ENCODE results near the gene C14orf39.

The C14orf39 gene

GRCh38 chr14:60515511-60516289, 29.8 kb upstream of the C14orf39 start:
- Histone ChIP-seq H3K4me1 (ENCODE audit: control insufficient read depth, insufficient read depth, low read length) (0 out of 2 replicates have a peak, but pooled peaks cover 3% of the 10 kb centered on the region), H3K4me3 (ENCODE audit: low read depth, low read length) (no peak overlapping the region), H3K27ac (ENCODE audit: extremely low read depth, low read depth, low read length) (no peak overlapping the region), H3K36me3 (ENCODE audit: control insufficient read depth in 2 of 2, insufficient read depth in 1 of 2, low read length in 2 of 2) (no peaks in the 10 kb centered on the region), H3K9me3 (ENCODE audit: control insufficient read depth, insufficient read depth, low read depth, low read length) (no peaks in the 10 kb centered on the region)
- ChIA-PET POLR2A (no interaction called here), CTCF (interaction anchor here (0.7 to 1.3 kb wide), 6 partner anchors 13 to 1503 kb away, joined by 3 to 5 read pairs (median 3); no protein-coding TSS in a partner anchor)
- TF ChIP-seq TRIM28 (IDR thresholded peaks at IDR 0.05; ENCODE audit: borderline replicate concordance, low read length), result no peak
- no peak for TF ChIP-seq ZBTB49 (tag by site-specific recombination; IDR thresholded peaks at IDR 0.05; ENCODE audit: low read depth)
- TF ChIP-seq ZNF280C (tag by site-specific recombination; IDR thresholded peaks at IDR 0.05), result no peak
- no peak for TF ChIP-seq EGR2 (tag by site-specific recombination; IDR thresholded peaks at IDR 0.05; ENCODE audit: low read depth)

GRCh38 chr14:60514741-60515491, 29.1 kb upstream of the C14orf39 start:
- CTCF ChIA-PET, result interaction anchor here (0.6 to 0.7 kb wide), 6 partner anchors 43 to 1648 kb away, joined by 3 to 4 read pairs (median 3); no protein-coding TSS in a partner anchor
- H3K27ac ChIP-seq (ENCODE audit: extremely low read depth, low read depth, low read length), result peak overlapping the region; percentile 39; the same call in 1 of the 2 replicates
- H3K4me1 ChIP-seq (ENCODE audit: control insufficient read depth, insufficient read depth, low read length), result 0 out of 2 replicates have a peak, but pooled peaks cover 3% of the 10 kb centered on the region
- POLR2A ChIA-PET, result no interaction called here
- no peaks in the 10 kb centered on the region for H3K9me3 ChIP-seq (ENCODE audit: control insufficient read depth, insufficient read depth, low read depth, low read length)
- no peaks in the 10 kb centered on the region for H3K36me3 ChIP-seq (ENCODE audit: control insufficient read depth in 2 of 2, insufficient read depth in 1 of 2, low read length in 2 of 2)
- peak overlapping the region; percentile 43 for H3K4me3 ChIP-seq (ENCODE audit: low read depth, low read length)
- TF ChIP-seq ZNF391 (tag by site-specific recombination; IDR thresholded peaks at IDR 0.05; ENCODE audit: borderline replicate concordance, low read depth), result no peak
- TF ChIP-seq ZNF664 (tag by site-specific recombination; IDR thresholded peaks at IDR 0.05), result no peak
- no peak for TF ChIP-seq ZNF747 (tag by site-specific recombination; IDR thresholded peaks at IDR 0.05)
- TF ChIP-seq ZNF114 (tag by site-specific recombination; IDR thresholded peaks at IDR 0.05), result no peak
- TF ChIP-seq ZFP3 (tag by site-specific recombination; IDR thresholded peaks at IDR 0.05; ENCODE audit: low read depth), result no peak
- peak; percentile 28; the same call in 1 of the 2 replicates for TF ChIP-seq ZXDB (tag by site-specific recombination; IDR thresholded peaks at IDR 0.05)
- no peak for TF ChIP-seq GLI4 (tag by site-specific recombination; IDR thresholded peaks at IDR 0.05)
- no peak for TF ChIP-seq ZNF623 (tag by site-specific recombination; IDR thresholded peaks at IDR 0.05)
- peak; percentile 76 for TF ChIP-seq ZBTB8A (tag by site-specific recombination; IDR thresholded peaks at IDR 0.05)
- no peak for TF ChIP-seq ZNF518A (tag by site-specific recombination; conservative IDR thresholded peaks at IDR 0.05; ENCODE audit: low read depth)
- TF ChIP-seq PATZ1 (tag by site-specific recombination; IDR thresholded peaks at IDR 0.05), result peak; percentile 71
- no peak for TF ChIP-seq MZF1 (tag by site-specific recombination; IDR thresholded peaks at IDR 0.05; ENCODE audit: borderline replicate concordance)
- no peak for TF ChIP-seq ZFP69B (tag by site-specific recombination; IDR thresholded peaks at IDR 0.05)
- TF ChIP-seq ZNF335 (tag by site-specific recombination; conservative IDR thresholded peaks at IDR 0.05), result peak; percentile 78; the same call in 1 of the 2 replicates
- TF ChIP-seq HOXC10 (CRISPR knock-in tag; IDR thresholded peaks at IDR 0.05), result no peak
